HG03558 (cell line): ENCODE data around the gene ENDOU.

Experiments used
- ATAC-seq: cut with Tn5 transposase; IDR thresholded peaks from one replicate; pipeline ENCODE4 v1.9.1; 2021; ENCODE audit warnings: moderate number of reproducible peaks; ENCODE audit not compliant: unreplicated experiment; ENCODE audit errors: extremely low read depth

ENDOU gene

GRCh38 chr12:47725091-47725772, at the start of gene ENDOU:
Gene ENDOU, minus strand, starts transcription at chr12:47725490. Its CDS starts 77 bp downstream, at chr12:47725413.
- ATAC-seq = no peak

- ATAC-seq = no peak
These were observed 49.4 kb upstream of the ENDOU start for GRCh38 chr12:47774663-47775062.

DNA sequence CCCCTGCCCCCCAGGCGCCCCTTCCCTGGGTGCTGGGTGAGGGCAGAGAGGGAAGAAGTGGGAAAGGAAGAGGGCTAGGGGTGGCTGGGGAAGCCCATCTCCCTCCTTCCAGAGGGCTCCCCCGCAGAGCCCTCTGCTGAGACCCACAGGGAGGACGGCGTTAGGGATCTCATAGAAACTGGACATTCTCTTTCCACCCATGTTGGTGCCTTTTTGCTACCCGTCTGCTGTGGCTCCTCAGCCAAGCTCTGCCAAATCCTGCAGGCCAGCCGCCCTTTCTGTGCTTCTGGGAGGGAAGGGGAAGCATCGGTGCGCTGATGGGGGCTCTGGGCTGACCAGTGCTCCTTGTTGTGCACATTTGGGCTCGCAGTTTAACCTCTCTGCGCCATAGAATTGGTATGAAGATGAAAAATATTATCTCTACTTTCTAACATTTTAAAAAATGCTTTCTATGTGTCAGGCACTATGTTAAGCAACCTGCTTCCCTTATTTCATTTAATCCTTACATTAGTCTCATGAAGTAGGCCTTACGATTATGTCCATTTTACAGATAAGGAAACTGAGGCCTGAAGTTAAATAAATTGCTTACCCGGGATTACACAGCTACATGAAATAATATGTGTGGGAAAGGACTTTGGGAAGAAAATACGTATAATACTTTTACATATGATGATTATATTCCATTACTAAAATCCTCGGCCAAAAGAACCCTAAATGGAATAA, 48.7 kb upstream of the ENDOU start:
- no peak for ATAC-seq

GRCh38 chr12:47773062-47773857, 48.0 kb upstream of the ENDOU start, which contains the start of gene SLC48A1:
Gene SLC48A1, plus strand, starts transcription at chr12:47773238. Its CDS starts 67 bp downstream, at chr12:47773305.
- peak; percentile 44 for ATAC-seq

- ATAC-seq = no peak
These were observed 47.4 kb upstream of the ENDOU start for GRCh38 chr12:47772738-47773061.

GRCh38 chr12:47772094-47772660, 46.9 kb upstream of the ENDOU start:
- ATAC-seq = no peak

DNA sequence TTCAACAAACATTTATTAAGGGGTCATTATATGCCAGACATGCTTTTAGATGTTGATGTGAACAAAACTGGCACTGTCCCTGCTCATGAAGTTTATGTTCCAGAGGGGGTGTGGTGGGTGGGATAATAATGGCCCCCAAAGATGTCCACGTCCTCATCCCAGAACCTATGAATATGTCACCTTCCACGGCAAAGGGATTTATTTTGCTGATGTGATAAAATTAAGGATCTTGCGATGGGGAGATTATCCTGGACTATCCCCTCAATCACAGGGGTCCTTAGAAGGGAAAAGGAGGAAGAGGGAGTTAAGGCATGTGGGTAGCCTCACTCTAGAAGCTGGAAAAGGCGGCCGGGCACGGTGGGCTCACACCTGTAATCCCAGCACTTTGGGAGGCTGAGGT, 46.0 kb upstream of the ENDOU start:
- no peak for ATAC-seq

DNA sequence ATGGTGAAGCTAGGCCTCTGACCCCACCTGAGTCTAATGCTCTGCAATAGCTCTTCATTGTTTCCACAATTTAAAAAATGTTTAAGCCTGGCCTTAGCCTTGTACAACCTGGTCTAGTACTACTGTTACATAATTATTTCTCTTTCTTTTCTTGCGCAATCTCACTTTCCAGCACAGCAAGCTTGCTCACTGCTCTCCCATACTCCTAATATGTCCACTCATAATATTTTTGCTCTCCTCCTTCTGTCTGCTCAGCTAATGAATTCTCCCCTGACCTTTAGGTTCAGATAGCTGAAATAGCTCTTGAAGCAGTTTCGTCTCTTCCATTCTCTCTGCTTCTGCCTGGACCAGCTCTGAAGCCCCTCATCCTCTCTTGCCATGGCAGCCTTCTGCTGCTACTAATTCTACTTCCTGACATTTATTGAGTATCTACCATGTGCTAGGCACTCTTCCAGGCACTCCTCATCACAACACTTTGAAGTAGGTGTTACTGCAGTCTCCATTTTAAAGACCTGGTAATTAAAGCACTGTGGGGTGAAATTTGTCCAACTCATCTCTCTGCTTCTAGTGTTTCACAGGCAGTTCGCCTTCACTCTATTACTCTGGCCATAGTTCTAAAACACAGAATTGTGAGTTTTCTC, 44.9 kb upstream of the ENDOU start:
- ATAC-seq = no peak

GRCh38 chr12:47769234-47770085, 44.2 kb upstream of the ENDOU start:
- ATAC-seq = no peak

- ATAC-seq = no peak
These were observed 43.1 kb upstream of the ENDOU start for GRCh38 chr12:47768323-47768811.

DNA sequence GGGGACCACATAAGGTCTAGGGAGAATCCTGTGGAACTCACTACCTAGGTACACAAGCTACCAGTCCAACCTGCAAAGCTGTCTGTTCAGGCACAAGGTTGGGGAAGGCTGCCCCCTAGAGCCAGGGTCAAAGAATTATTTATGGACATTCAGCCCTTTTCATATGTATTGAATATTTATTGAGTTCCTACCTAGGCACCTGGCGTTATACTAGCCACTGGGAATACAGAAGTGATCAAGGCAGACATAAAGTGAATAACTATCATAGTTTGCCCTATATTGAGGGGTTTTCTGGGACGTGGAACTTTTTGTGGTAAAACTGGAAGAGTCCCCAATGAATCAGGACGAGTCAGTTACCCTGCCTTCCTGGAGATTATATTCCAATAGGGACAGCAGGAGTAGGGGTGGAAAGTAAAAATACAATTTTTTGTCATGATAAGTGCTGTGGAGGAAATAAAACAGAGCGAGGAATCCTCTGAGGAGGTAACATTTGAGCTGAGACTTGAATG, 42.0 kb upstream of the ENDOU start:
- ATAC-seq = no peak

DNA sequence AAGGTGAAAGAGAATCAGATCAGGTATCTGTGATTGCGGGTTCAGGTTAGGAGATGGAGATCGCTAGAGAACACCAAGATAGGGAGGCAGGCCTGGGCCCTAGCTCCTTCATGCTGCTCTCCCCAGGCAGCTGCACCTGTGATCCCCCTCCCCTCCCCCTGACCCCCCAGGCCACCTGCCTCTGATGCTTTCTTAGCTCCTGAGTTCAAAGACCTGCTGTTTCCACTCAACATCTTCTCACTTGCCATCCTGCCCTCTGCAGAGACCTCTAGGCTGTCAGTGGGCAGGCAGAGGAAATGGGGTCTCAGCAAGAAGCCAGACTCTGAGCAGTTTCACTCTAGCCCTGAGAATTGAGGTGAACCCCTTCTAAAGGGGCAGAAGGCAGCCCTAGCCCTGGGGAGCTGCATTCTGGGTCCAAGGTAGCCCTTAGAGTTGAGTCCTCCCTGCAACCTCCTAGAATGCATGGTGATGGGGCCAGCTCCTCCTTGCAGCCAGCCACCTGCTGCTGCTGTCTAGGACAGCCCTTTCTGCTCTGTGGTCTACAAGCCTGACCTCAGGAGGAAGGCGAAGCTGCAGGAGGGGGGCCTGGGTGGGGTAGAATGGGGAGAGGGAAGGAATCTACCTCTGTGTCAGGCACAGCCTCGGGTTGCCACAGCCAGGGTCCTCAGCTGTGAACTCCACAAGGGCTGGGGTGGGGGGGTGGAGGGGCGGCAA, 41.4 kb upstream of the ENDOU start:
- no peak for ATAC-seq

DNA sequence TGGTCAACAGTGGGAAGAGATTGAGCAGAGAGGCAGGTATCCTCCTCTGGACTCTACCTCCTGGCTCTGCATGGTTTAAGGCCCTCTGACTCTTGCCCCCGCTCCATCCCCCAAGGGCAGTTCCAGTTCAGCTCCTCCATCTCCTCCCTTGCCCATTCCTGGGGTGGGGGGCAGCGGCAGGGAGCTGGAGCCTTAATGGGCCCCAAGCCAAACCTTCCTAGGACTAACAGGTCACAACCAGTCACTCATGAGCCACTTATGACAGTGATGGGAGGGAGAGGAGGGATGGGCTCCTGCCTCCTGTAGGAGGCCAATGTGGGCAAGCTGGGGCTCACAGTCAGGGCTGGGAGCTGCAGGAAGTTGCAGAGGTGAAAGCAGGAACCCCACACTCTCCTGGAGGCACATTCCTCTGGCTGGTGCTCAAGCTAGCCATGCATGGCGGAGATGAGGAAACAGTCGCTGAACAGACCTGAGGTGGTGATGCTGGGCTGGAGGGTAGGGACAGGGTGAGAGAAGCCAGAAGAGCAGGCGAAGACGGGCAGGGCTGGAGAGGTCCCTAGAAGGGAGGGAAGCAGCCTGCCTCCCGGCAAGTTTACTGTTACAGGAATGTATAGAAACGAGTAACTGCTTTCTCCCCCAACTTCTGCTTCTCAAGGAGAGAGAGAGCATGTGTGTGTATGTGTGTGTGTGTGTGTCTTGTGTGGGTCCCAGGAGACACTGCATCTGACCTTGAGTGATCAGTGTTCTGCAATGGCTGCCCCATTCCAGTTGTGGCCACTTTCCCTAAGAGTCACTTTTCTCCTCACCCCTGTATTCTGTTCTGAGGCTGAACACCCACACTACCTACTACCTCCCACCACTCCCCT, 38.4 kb upstream of the ENDOU start:
- no peak for ATAC-seq

DNA sequence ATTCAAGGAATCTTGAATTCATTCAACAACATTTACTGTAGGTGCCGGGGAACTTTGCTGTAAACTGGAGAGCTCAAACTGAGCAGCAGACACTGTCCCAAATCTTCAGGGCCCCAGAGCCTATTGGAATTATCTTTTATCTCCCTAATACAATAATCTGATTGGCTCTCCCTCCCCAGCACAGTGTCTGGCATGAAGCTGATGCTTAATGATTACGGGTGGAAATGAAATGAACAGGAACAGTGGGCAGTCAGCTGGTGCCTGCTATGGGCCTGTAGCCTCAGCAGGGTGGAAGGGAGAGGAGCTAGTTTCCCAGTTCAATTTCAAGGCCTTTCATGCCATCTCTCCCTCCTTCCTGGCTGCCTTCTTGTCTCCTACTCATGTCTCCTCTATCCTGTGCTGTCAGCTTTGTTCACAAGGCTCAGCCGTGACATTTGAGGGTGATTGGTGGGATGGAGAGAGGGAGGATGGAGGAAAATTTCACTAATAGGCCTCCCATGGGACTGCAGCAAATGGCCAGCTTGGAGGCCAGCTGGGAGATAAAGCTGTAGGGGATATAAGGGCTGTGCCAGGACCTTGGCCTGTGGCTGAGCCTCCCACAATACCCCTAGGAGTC, 37.7 kb upstream of the ENDOU start:
- no peak for ATAC-seq

- no peak for ATAC-seq
These were observed 33.8 kb upstream of the ENDOU start, which contains the start of gene RAPGEF3 for GRCh38 chr12:47758834-47759690. Gene RAPGEF3, minus strand, starts transcription at chr12:47758880. Its CDS starts 324 bp downstream, at chr12:47758556.

- no peak for ATAC-seq
These were observed 33.2 kb upstream of the ENDOU start for GRCh38 chr12:47758584-47758833.
